CD1c-positive myeloid dendritic cell (primary cell): ENCODE data around the gene ATAD3B.
"Not testable (repeated sequence)": the region's sequence is repeated elsewhere in the genome, so short reads cannot be mapped to it uniquely, and the experiment has no call there.

Source experiments
- DNase-seq: peaks from one replicate; pipeline ENCODE4 v3.0.0-alpha.2; 2016; ENCODE audit errors: extremely low spot score

The ATAD3B gene

DNA sequence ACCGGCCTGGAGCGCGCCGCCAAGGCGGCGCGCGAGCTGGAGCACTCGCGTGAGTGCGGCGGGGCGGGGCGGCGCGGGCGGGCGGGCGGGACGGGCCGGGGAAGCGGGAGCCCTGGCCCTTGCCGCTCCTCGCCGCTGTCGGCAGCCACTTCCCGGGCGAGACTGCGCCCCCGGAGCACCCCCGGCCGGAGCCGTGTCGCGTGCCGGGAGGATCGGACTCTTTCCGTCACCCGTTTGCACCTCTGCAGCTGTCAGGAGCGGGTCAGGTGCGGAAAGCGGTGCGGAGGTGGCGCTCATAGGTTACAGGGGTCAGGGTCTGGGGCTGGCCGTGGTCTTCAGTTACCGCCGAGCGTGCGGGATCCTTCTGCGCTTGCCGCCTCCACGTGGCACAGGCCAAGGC lies 40.9 kb downstream of the ATAD3B start:
- peak; percentile 27 for DNase-seq

DNA sequence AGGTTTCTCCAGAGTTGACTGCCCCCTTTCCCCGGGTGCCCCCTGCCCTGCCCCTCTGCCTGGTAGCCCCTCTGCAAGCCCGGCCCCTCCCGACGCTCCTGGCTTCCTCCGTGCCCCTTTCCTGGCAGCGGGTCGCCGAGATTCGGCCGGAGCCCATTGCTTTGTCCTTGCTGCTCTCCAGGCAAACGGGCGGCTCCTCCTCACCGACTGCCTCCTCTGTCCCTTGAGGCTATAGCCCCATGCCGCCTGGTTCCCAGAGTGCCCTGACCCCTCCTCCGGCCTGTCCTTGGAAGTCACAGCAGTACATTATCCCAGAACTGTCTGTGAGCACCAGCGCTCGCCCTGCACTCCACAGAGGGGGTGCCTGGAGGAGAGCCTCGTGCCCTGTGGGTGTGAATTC lies 42.1 kb downstream of the ATAD3B start:
- DNase-seq, result not testable (repeated sequence)

DNA sequence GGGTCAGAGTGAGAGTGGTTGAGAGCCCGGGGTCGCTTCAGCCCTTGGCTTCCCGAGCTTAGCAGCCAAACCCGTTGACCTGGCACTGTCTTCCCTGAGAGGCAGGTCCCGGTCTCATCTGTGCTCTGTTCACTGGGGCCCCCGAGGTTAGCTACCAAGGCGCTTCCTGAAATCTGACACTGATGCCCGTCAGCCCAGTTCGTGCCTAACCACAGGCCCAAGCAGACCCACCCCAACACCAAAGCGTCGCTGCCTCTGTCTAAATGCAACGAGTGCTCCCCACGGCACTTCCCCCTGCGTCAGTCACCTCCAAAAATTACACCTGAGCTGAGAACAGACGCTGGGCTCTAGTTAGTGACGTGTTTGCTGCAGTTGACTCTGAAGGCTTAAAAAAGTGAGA lies 42.8 kb downstream of the ATAD3B start:
- not testable (repeated sequence) for DNase-seq

DNA sequence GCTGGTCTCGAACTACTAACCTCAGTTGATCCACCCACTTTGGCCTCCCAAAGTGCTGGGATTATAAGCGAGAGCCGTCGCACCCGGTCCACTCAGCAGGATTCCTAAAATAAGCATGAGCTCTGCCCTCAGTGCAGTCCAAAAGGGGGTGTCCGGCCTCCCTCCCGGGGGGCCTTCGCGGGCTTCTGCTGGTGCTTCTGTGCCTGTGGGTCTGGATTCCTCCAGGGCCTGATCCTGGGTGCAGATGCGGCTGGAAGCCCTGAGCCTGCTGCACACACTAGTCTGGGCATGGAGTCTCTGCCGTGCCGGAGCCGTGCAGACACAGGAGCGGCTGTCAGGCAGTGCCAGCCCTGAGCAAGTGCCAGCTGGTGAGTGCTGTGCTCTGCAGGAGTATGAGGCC lies 45.4 kb downstream of the ATAD3B start:
- DNase-seq, result not testable (repeated sequence)

DNA sequence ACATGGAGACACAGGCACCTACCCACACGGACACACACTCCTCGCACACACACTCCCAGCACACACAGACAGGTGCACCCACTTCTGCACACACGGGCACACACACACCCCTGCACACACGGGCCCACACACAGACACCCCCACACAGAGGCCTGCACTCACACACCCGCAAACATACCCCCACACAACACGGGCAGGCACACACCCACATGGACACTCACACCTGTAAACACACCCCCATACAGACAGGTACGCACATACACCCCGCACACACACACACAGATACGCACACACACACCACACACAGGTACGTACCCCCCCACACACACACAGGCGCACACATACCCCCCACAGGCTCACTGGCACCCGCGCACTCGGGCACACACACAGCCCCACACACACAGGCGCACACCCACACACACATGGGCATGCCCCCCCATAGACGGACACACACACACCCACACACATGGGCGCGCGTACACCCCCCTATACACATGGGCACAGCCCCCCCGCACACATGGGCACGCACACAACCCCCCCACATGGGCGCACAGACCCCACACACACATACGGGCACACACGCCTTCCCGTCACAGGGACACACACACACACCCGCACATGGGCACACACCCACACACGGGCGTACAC lies 46.5 kb downstream of the ATAD3B start:
- DNase-seq, result no peak

DNA sequence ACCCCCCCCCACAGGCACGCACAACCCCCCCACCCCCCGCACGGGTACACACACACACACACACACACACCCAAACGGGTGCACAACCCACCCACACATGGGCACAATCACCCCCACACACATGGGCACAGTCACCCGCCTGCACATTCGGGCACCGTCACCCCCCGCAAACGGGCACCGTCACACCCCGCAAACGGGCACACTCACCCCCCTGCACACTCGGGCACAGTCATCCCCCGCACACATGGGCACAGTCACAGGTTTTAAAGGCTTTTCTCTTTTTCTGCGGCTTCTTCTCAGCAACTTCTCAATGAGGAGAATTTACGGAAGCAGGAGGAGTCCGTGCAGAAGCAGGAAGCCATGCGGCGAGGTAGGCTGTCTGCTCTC lies 47.0 kb downstream of the ATAD3B start:
- DNase-seq, result not testable (repeated sequence)

DNA sequence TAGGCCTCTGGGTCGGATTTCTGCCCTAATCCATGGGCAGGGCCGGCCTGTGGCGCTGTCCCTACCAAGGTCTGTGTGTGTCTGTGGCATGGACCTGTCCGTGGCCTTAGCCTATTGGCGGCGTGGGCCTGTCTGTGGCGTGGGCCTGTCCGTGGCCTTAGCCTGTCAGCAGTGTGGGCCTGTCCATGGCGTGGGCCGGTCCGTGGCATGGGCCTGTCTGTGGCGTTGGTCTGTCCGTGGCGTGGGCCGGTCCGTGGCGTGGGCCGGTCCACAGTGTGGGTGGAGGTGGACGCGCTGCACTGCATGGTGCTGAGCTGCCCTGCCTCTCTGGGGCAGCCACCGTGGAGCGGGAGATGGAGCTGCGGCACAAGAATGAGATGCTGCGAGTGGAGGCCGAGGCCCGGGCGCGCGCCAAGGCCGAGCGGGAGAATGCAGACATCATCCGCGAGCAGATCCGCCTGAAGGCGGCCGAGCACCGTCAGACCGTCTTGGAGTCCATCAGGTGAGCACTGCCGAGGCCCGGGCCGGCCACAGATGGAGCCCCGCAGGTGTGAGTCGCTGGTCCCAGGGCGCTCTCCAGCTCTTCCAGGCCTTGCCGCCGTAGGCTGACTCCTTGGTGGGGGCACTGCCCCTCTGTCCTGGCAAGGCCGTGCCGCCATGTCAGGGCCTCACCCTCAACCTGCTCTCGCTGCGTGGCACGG lies 48.4 kb downstream of the ATAD3B start:
- not testable (repeated sequence) for DNase-seq

DNA sequence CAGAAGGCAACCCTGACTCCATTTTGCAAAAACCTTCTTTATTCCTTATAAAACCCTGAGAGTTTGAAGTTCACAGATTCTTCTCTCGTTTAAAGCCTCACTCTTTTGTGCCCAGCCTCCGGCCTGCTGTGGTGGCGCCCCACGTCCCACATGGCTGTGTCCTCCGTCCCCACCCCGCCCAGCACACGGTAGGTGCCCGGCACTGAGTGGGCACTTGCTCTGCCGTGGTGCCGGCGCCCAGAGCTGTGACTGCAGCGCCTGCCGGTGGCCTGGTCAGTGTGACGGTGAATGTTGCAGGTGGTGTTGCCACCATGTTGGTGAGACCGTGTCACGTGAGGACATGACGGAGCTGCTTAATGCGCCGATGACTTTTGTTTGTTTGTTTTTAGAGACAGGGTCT lies 49.8 kb downstream of the ATAD3B start:
- DNase-seq, result no peak

DNA sequence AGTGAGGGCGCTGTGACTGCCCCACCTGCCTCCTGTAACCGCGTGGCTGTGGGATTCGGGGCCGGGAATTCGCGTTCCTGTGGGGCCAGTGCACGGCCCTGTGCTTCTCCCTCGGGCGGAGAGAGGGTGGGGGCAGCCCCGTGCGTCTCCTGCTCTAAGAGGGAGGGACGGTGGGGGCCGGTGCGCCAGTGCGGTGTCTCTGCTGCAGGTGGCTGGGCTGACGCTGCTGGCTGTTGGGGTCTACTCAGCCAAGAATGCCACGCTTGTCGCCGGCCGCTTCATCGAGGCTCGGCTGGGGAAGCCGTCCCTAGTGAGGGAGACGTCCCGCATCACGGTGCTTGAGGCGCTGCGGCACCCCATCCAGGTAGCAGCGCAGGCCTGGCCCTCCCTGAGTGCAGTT lies 51.0 kb downstream of the ATAD3B start:
- not testable (repeated sequence) for DNase-seq

DNA sequence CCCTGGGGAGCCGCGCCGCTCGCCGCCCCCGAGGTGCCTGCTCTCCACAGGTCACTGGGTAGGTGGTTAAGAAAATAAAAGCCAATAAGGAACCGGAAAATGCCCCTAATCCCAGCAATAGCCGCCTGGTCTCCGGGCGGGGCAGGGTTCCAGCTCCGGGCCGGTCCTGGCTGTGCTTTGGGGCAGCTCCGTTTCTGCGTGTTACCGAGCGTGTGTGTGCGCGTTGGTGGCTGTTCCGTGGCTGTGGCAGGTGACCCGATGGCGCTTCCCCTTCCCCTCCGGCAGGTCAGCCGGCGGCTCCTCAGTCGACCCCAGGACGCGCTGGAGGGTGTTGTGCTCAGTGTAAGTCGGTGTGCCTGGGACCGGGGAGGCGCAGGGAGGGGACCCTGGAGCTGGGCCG lies 51.7 kb downstream of the ATAD3B start:
- DNase-seq, result not testable (repeated sequence)

DNA sequence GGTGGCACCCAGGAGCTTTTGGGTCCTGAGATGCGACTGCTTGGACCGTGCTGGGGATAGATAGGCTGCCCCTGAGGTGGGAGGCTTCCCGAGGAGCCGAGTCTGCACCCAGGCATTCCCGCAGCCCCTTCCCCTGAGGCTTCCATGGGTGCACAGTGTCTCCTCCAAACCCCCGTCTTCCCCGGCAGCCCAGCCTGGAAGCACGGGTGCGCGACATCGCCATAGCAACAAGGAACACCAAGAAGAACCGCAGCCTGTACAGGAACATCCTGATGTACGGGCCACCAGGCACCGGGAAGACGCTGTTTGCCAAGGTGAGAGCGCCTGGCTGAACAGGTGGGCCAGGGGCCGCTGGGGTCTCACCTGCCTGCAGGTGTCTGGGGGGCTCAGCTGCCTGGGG lies 52.1 kb downstream of the ATAD3B start:
- not testable (repeated sequence) for DNase-seq

DNA sequence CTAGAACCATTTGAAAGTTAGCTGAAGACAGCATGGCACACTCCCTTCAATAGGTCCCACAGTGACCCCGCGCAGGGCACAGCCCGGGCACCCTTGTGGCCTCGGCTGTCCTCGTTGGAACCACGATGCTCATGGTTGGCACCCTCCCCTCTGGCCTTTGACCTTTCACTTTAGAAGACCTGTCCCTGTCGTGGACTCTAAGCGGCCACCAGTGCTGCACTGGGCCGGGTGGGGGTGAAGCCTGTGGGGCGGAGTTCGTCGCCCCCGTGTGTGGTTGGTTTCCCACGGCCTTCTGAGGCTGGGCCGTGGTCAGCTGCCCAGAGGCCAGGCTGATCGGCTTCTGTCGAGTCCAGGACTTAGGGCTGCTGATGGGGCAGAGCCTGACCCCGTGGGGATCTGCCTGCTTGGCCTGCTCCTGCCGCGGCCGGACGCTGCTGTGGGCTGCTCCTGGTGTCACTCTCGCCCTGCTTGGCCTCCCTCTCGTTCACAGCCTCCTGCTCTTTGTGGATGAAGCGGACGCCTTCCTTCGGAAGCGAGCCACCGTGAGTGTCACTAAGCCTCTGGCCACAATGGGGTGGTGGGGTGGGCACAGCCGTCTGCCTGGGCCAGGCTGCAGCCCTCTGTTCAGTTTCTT lies 53.3 kb downstream of the ATAD3B start:
- not testable (repeated sequence) for DNase-seq

DNA sequence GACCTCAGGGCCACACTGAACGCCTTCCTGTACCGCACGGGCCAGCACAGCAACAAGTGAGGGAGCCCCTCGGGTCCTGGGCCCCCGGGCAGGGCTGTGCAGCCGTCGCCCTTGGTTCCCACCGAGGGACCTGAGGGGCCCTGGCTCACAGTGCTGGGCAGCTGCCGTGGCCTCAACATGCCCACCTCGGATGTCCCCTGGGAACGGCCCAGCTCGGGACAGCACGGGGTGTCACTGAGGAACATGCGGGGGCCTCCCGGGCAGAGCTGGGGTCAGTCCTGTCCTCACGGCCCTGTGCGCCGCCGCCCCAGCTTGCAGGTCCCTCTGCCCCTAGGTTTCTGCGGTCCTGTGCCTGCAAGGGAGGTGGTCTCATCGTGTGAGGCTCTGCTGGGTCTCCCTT lies 54.9 kb downstream of the ATAD3B start:
- not testable (repeated sequence) for DNase-seq

DNA sequence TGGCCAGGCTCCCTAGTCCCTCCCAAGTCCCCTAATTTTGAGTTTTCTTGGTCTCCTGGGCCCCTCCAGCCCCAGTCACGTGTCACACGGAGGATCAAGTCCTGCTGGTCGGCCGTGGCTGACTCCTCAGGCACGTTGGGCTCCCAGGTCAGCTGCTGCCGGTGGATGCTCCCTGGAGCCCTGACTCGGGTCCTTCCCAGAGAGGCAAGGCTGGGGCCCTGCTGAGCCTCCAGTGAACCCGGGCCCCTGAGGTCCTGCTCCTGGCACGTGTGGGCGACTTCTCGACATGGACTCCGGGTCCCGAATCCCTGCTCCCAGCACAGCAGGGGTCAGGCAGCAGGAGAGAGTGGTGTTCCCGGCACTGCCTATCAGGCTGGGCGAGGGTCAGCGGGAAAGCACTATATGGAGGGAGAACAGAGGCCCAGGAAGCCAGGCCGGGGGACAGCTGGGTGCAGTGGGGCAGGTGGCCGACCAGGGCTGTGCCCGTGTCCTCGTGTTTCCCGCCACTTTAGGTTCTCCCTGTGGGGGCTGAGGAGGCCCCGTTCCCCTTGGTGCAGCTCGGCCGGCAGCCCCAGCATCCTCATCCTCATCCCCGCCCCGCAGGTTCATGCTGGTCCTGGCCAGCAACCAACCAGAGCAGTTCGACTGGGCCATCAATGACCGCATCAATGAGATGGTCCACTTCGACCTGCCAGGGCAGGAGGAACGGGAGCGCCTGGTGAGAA lies 55.7 kb downstream of the ATAD3B start:
- no peak for DNase-seq

DNA sequence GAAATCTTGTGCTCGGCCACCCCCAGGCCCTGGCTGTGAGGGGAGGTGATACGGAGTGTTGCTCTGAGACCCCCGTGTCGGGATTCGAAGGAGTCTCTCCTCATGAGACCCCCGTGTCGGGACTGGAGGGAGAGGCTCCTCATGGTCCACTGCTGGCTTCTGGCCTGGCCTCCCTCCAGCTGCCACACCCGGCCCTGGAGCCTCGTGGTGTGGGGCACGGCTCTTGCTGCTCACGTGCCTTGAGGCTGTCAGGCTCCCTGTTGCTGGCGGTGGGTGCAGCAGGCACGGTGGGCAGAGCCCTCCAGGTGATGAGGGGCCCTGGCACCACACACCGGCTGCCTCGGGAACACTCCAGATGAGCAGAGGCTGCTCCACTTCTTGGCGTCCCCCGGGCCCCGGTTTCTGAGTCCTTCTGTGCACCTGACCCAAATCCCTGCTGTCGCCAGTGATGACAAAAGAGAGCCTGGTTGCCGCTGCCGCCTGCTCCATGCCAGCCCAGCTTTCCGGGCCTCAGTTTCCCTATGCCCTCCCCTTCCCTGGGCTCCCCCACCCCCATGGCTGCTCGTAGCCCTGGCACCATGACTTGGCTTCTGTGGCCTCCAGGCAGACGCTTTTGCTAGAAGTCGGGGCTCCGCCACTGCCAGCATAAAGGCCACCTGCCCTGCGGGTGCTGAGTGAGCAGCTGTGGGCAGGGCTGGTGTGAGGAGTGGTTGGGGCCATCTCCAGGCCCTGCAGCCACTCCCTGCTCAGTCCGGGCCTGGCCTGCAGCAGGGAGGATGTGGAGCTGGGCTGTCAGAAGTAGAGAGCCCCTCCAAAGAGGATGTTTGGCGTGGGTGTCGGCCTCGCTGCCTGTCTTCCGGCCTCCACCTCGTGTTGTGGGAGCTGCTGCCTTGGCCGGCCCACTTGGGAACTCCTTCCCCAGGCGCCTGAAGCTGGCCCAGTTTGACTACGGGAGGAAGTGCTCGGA lies 57.0 kb downstream of the ATAD3B start:
- no peak for DNase-seq

DNA sequence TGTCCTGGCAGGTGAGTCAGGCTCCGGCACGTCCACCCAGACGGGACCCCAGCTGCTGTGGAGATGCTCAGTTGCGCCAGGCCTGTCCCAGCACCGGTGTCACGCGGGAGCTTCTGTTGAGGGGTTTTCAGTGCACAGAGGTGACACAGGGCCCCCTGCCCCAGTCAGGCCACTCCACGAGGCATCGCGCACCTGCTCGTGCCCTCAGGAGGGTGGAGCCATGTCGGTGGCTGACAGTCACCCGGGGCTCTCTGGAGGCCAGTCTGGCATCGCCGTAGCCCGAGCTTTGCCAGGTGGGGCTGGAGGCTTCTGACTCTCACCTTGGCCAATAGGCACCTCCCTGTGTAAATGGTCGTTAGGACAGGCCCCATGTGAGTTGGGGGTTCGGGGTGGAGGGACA lies 57.8 kb downstream of the ATAD3B start:
- no peak for DNase-seq

DNA sequence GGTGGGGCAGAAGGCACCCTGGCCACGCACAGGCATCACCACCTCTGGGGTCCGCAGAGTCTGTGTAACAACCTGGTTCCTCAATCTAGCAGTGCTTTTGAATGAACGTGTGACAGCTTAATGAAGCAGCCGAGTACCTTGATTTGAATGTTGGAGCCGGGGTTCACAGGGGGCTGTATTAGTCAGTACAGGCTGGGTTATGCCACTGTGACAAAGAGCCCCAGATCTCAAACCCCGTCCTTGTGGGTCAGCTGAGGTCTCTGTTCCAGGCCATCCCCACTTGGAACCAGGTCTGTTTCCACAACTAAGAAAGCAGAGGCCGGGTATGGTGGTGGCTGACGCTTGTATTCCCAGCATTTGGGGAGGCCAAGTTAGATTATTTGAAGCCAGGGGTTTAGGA lies 58.4 kb downstream of the ATAD3B start:
- no peak for DNase-seq

DNA sequence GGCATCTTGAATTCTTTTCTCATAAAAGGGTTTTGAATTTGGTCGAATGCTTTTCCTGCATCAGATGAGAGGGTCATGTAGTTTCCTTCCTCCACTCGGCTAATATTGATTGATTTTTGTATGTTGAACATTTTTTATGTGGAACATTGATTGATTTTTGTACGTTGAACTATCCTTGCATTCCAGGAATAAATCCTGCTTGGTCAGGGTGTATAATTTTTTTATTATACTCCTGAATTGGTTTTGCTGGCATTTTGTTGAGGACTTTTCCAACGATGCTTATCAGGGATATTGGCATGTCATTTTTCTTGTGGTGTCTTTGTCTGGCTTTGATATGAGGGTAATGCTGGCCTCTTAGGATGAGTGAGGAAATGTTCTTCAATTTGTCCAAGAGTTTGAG lies 60.4 kb downstream of the ATAD3B start:
- no peak for DNase-seq

DNA sequence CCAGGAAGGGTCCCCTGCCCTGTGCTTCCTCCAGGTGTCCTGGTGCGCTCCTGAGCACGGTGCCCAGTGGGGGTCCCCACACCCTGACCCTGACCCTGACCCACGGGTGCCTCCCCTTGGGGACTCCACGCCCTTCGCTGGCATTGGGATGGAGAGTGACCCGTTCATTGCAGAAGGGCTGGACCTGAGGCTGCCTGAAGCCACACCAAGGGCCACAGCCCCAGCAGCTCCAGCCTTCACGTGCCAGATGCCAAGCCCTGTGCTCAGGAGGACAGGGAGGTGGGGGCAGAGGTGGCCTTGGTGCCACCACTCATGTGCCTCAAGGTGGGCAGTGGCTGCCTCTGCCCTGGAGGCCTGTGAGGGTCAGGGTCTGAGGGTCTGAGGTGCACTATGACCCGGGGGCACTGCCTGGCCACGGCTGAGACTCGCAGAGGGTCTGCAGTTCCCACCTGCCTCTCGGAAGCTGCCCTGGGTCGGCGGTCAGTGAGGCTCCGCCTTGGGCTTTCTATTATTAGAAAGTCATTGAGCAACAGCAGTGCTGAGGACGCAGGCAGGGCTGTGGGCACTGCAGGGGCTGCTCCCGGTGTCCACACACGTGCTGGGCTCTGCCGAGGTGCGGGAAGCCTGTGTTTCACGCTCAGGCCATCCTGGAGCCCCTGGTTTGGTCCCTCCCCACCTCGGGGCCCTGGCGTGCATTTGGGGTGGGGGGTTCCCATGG lies 61.8 kb downstream of the ATAD3B start:
- DNase-seq, result not testable (repeated sequence)

DNA sequence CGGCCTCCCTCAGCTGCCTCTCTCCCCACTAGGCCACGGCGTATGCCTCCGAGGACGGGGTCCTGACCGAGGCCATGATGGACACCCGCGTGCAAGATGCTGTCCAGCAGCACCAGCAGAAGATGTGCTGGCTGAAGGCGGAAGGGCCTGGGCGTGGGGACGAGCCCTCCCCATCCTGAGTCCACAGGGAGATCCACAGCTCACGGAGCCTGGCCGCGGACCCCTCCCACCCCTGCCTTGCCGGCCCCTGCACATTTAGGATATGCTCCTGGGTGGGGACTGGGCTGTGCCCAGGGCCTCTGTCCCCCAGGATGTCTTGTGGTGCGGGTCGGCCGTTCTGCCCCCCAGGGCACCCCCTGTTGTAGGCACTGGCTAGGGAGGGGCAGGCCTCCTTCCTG lies 62.3 kb downstream of the ATAD3B start:
- not testable (repeated sequence) for DNase-seq
